Activated CD4-positive, alpha-beta memory T cell treated with anti-CD3 and anti-CD28 coated beads for 36 hours (primary cell): ENCODE measurements around the gene CYB5A. TPM values are rescaled to one million over a fixed set of nuclear protein-coding genes. Genes with fewer than 3 reads are reported as not detected.
"Not testable (repeated sequence)": the region's sequence is repeated elsewhere in the genome, so short reads cannot be mapped to it uniquely, and the experiment has no call there.

Experiments
- CTCF ChIA-PET: fragments of 350-600 bp; sonication (Branson Sonifier 250); formaldehyde crosslinking; loops from one replicate; lab custom pipeline; 2021; ENCODE audit warnings: antibody characterized with exemption, inconsistent platforms; lab: Charles Lee
- POLR2A ChIA-PET: fragments of 350-600 bp; sonication (Branson Sonifier 250); formaldehyde crosslinking; loops from one replicate; lab custom pipeline; 2021; ENCODE audit warnings: antibody characterized with exemption; lab: Charles Lee
- DNase-seq: peaks from one replicate; pipeline ENCODE4 v3.0.0-alpha.2; 2020
- H3K27ac Mint-ChIP-seq: one replicate; pipeline ENCODE4 v1.8.0; 2021; ENCODE audit warnings: mixed read lengths
- H3K27me3 Mint-ChIP-seq: one replicate; pipeline ENCODE4 v1.8.0; 2021; ENCODE audit warnings: mixed read lengths
- H3K36me3 Mint-ChIP-seq: one replicate; pipeline ENCODE4 v1.8.0; 2021; ENCODE audit warnings: mixed read lengths
- H3K4me1 Mint-ChIP-seq: one replicate; pipeline ENCODE4 v1.8.0; 2021; ENCODE audit warnings: low read depth, mixed read lengths
- H3K4me3 Mint-ChIP-seq: one replicate; pipeline ENCODE4 v1.8.0; 2021; ENCODE audit warnings: mild to moderate bottlenecking, mixed read lengths
- H3K9me3 Mint-ChIP-seq: one replicate; pipeline ENCODE4 v1.8.0; 2021; ENCODE audit warnings: mixed read lengths
- intact Hi-C: fragments of 100-400 bp; cut with micrococcal nuclease; formaldehyde crosslinking; loops from one replicate; pipeline ENCODE4 v1.15.1; 2023
- total RNA-seq, 2 experiments: library from RNA; stranded (reverse); gene quantifications; one replicate each; pipeline ENCODE4 v1.2.3, GENCODE V29; 2021

CYB5A gene
- total RNA-seq, 2 experiments from 2014 or later = 64.4 to 65.2 TPM

DNA sequence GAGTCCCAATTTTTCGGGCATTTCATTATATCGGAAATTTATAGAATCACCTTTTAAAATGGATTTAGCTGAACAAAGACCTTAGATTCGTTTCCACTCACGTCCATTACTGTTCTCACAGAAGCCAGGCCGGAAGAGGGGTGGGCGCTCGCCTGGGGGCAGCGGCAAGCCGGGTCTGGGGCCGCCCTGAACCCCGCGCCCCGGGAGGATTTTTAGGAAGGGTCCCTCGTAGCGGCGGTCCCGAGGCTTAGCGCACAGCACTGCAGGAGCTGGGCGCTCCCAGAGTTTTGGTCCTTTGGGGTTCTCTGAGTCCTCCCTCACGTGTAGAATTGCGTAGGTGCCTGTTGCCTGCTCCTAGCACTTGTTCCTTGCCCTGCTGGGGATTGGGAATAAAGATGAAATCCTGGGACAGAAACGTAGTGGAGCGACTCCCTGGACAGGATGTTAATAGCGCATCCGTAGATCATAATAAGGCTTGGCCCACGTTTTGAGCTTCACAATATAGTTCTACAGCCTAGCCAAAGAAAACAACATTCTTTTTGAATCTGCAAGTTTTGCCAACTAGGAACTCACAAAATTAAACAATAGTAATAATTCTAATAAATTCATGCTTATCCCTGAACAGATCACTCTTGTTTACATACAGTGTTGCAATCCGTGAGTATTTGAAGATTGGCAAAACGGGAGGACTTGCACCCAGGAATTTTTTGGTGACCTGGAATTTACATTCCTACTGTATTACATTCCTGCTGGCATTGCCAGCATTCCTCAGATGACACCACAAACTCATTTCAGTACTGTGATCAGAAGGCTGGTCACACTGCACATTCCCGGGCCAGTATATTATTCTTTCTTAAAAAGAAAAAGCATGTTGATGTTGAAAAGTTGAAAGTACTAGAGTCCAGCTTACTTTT, 24.8 kb upstream of the CYB5A start:
- CTCF ChIA-PET = no interaction called here
- Mint-ChIP-seq H3K36me3 (no peaks in the 10 kb centered on the region), H3K27me3 (peaks cover 1% of the 10 kb centered on the region), H3K9me3 (no peaks in the 10 kb centered on the region), H3K4me1 (no peaks in the 10 kb centered on the region), H3K4me3 (no peak overlapping the region), H3K27ac (no peak overlapping the region)
- intact Hi-C loops = no loop called here
- DNase-seq = no peak
- POLR2A ChIA-PET = no interaction called here

DNA sequence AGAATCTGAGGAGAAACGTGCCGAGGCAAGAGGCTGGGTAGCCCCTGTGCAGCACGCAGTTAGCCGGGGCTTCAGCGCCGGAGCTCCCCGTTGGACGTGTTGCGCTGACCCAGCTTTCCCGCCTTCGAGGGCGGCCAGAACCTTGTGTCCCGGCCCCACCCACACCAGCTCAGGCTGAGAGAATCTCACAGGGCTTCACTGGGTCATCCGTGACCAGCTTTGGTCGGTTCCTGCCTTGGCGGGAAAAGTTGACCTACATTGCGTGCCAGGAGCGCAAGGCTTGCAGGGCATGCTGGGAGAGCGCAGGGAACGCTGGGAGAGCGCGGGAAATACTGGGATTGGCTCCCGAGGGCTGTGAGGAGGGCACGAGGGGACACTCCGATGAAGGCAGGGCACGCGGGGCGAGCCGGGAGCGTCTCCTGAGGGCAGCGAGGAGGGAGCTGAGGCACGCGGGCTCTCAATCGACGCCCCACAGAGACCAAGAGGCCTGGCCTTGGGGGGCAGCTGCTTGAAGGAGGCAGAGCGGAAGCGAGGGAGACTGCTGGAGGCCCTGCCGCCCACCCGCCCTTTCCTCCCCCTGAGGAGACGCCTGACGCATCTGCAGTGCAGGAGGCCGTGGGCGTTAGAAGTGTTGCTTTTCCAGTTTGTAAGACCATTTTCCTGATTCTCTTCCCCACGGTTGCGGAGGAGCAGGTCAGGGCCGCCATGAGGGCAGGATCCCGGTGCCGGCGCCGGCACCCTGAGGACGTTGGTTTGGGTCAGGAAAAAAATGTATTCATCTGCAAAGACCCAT, 23.9 kb upstream of the CYB5A start, which contains the start of gene C18orf63:
TSS of gene C18orf63 (plus strand) at position 376 of the 793 bp plus-strand sequence. CDS start 2,027 bp downstream, outside the sequence.
- H3K9me3 Mint-ChIP-seq = no peaks in the 10 kb centered on the region
- H3K27ac Mint-ChIP-seq = no peak within 1 kb of the TSS
- ChIA-PET CTCF (no interaction called here), POLR2A (no interaction called here)
- intact Hi-C loops = no loop called here
- no peak within 1 kb of the TSS for H3K4me3 Mint-ChIP-seq
- DNase-seq = no peak
- H3K36me3 Mint-ChIP-seq = no peaks in the 10 kb centered on the region
- peaks cover 5% of the 10 kb centered on the region for H3K27me3 Mint-ChIP-seq
- H3K4me1 Mint-ChIP-seq = no peaks in the 10 kb centered on the region

DNA sequence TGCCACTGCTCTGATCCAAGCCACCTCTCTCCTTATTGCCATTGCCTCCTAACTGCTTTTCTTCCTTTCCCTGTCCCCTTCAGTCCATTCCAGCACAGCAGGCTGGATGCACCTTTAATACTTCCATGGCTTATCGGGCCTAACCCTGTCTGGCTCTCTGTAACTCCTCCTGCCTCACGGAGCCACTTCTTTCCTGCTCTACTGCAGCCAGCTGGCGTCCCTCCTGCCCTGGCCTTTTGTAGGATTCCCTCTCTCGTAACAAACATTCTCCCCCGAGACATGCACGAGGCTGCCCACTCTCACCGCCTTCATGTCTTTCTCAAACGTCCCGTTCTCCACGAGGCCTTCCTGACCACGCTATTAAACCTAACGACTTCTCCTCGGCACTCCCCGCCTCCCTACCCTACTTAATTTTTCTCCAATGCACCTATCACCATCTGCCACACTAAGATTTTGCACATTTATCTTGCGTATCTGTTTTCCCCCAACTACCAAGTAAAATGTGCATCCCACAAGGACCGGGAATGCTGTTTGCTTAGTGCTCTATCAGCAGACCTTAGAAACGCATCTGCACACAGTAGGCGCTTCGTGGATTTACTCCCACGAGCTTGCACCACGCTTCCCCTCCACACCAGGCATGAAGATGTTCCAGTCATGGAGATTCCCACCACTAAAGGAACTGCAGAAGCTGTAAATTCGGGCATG, 23.1 kb upstream of the CYB5A start:
- ChIA-PET POLR2A (no interaction called here), CTCF (no interaction called here)
- Mint-ChIP-seq H3K4me3 (no peak overlapping the region), H3K27ac (no peak overlapping the region), H3K9me3 (no peaks in the 10 kb centered on the region), H3K27me3 (peaks cover 12% of the 10 kb centered on the region), H3K4me1 (no peaks in the 10 kb centered on the region), H3K36me3 (no peaks in the 10 kb centered on the region)
- DNase-seq = no peak
- intact Hi-C loops = no loop called here

DNA sequence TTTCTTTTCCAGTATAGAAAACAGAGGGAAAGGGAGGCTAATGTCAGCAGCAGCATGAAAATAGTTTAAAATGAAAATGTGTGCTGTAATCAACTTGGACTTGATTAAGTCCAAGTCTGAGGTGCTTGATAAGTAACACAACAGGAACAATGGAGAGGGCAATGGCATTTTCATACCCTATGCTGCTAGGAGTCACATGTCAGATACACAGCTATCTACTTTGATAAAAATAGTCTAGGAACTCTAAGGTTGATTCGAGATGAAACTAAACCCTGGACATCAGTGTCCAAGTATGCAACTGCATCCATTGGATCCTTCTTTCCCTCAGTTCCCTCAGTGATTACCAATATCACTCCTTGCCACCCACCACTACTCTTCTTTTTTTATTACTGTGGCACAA, 19.2 kb upstream of the CYB5A start:
- DNase-seq = no peak
- Mint-ChIP-seq H3K4me1 (no peaks in the 10 kb centered on the region), H3K36me3 (no peaks in the 10 kb centered on the region), H3K27ac (no peak overlapping the region), H3K27me3 (peaks cover 30% of the 10 kb centered on the region), H3K4me3 (no peak overlapping the region), H3K9me3 (no peaks in the 10 kb centered on the region)
- ChIA-PET CTCF (interaction anchor here (1.0 to 1.6 kb wide), 3 partner anchors 31 to 183 kb away, joined by 3 to 4 read pairs (median 4); no protein-coding TSS in a partner anchor), POLR2A (no interaction called here)
- intact Hi-C loops = loop anchor here (2.0 kb wide), 1 partner anchor 32 kb away; no protein-coding TSS in a partner anchor

DNA sequence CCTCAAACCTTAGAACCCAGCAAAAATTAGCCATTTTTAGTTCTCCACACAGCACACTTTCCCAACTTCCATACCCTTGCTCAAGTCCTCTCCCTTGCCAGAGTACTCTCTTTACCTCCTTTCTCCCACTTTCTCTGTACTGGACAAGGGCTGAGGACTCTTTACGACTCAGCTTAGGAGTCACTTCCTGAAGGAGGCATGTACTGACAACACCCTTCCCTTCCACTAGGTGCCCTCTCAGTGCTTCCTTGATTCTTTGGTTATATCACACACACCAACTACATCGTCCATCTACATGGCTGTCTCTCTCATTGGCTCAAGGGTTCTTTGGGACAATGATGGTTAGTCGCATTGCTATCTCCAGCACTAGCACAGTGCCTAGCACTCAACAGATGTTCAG, 18.6 kb upstream of the CYB5A start:
- Mint-ChIP-seq H3K27ac (no peak overlapping the region), H3K9me3 (no peaks in the 10 kb centered on the region), H3K4me3 (no peak overlapping the region), H3K36me3 (no peaks in the 10 kb centered on the region), H3K27me3 (peaks cover 30% of the 10 kb centered on the region), H3K4me1 (no peaks in the 10 kb centered on the region)
- DNase-seq = no peak
- ChIA-PET CTCF (interaction anchor here (0.5 to 1.6 kb wide), 5 partner anchors 32 to 186 kb away, joined by 3 to 4 read pairs (median 3); partner anchors contain the start of gene CNDP2), POLR2A (no interaction called here)
- intact Hi-C loops = loop anchor here (2.0 kb wide), 1 partner anchor 32 kb away; no protein-coding TSS in a partner anchor

DNA sequence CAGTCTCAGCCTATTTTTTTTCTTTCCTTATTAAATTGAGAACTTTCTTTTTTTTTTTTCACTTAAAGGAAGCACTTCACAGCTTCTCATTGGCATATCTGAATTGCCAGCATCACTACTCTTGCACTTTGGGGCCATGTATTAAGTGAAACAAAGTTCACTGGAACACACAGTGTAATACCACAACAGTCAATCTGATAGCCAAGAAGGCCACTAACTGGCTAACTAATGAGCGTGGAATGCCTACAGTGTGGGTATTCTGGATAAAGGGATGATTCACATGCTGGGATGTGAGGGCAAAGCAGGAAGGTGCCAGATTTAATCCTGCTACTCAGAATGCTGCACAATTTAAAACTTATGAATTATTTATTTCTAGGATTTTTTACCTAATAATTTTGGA, 12.2 kb upstream of the CYB5A start:
- no peak for DNase-seq
- H3K9me3 Mint-ChIP-seq = no peaks in the 10 kb centered on the region
- H3K36me3 Mint-ChIP-seq = no peaks in the 10 kb centered on the region
- peaks cover 15% of the 10 kb centered on the region for H3K27me3 Mint-ChIP-seq
- no peak overlapping the region for H3K27ac Mint-ChIP-seq
- no peaks in the 10 kb centered on the region for H3K4me1 Mint-ChIP-seq
- ChIA-PET CTCF (no interaction called here), POLR2A (no interaction called here)
- H3K4me3 Mint-ChIP-seq = no peak overlapping the region
- intact Hi-C loops = no loop called here

DNA sequence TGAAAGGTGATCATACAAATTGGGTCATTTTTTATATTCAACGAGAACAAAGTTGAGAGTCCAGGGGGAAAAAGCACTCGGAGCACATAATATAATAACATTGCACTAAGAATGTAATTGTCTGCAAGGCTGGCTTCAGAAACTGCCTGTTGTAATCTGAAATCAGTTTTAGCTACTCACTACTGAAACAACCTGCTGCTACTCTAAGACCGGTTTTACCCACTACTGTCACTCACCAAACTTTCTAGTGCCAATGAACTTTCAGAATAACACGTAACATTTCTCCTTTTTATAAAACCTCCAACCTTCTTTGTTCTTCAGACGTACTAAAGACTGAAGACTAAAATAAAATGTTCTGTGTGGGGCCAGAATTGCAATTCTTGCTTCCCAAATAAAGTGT, 11.5 kb upstream of the CYB5A start:
- peaks cover 11% of the 10 kb centered on the region for H3K27me3 Mint-ChIP-seq
- no peaks in the 10 kb centered on the region for H3K36me3 Mint-ChIP-seq
- no peak for DNase-seq
- no peaks in the 10 kb centered on the region for H3K4me1 Mint-ChIP-seq
- intact Hi-C loops = no loop called here
- ChIA-PET POLR2A (no interaction called here), CTCF (no interaction called here)
- no peak overlapping the region for H3K4me3 Mint-ChIP-seq
- no peaks in the 10 kb centered on the region for H3K9me3 Mint-ChIP-seq
- no peak overlapping the region for H3K27ac Mint-ChIP-seq

DNA sequence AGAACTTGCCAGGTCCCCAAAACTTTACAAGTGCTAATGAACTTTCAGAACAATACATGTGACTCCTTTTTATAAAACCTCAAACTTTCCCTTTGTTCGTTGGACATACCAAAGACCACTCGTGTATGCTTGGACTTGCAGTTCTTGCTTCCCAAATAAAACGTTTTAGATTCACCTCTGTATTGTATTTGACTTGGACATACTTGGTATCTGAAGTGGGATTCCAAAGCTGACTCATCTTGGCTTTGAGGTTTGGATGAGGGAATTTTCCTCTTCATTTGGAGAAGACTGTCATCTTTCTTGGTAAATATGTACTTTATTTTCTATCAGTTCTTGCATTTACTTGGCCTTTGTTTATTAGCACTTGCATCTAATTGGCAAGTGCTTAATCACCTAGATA, 8.0 kb upstream of the CYB5A start:
- Mint-ChIP-seq H3K4me3 (no peak overlapping the region), H3K4me1 (no peaks in the 10 kb centered on the region), H3K27ac (no peak overlapping the region), H3K36me3 (no peaks in the 10 kb centered on the region), H3K9me3 (no peaks in the 10 kb centered on the region), H3K27me3 (no peaks in the 10 kb centered on the region)
- no peak for DNase-seq
- intact Hi-C loops = no loop called here
- ChIA-PET POLR2A (no interaction called here), CTCF (no interaction called here)

DNA sequence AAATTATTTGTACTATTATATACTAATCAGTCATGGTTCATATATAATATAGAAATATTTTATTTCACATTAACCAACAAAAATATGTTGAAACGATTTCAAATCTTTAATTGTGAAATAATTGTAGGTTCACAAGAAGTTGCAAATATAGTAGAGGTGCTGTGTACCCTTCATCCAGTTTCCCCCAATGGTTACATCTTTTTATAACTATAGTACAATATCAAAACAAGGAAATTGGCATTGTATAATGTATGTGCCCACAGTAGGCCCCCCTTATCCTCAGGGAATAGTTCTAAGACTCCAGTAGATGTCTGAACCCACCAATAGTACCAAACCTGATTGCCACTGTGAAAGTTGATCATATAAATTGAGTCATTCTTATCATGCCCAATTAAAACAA, 7.4 kb upstream of the CYB5A start:
- Mint-ChIP-seq H3K4me3 (no peak overlapping the region), H3K27ac (no peak overlapping the region), H3K9me3 (no peaks in the 10 kb centered on the region), H3K27me3 (no peaks in the 10 kb centered on the region), H3K36me3 (no peaks in the 10 kb centered on the region), H3K4me1 (no peaks in the 10 kb centered on the region)
- intact Hi-C loops = no loop called here
- CTCF ChIA-PET = no interaction called here
- no peak for DNase-seq
- POLR2A ChIA-PET = no interaction called here

DNA sequence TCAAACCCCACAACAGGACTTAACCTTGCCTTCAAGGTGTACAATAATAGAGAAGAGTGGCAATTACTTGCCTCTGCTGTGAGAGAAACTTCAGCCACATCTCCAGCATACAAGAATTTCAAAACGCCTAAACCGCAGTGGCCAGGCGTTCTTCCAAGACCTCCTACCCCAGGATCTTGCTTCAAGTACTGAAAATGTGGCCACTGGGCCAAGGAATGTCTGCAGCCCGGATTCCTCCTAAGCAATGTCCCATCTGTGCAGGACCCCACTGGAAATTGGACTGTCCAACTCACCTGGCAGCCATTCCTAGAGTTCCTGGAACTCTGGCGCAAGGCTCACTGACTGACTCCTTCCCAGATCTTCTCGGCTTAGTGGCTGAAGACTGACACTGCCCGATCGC, 2.8 kb upstream of the CYB5A start:
- H3K9me3 Mint-ChIP-seq = no peaks in the 10 kb centered on the region
- ChIA-PET POLR2A (no interaction called here), CTCF (no interaction called here)
- H3K27me3 Mint-ChIP-seq = no peaks in the 10 kb centered on the region
- no peak for DNase-seq
- H3K4me3 Mint-ChIP-seq = no peak overlapping the region
- H3K36me3 Mint-ChIP-seq = peaks cover 3% of the 10 kb centered on the region
- intact Hi-C loops = loop anchor here (5.0 kb wide), 1 partner anchor 78 kb away; no protein-coding TSS in a partner anchor
- H3K4me1 Mint-ChIP-seq = peaks cover 11% of the 10 kb centered on the region
- H3K27ac Mint-ChIP-seq = no peak overlapping the region

DNA sequence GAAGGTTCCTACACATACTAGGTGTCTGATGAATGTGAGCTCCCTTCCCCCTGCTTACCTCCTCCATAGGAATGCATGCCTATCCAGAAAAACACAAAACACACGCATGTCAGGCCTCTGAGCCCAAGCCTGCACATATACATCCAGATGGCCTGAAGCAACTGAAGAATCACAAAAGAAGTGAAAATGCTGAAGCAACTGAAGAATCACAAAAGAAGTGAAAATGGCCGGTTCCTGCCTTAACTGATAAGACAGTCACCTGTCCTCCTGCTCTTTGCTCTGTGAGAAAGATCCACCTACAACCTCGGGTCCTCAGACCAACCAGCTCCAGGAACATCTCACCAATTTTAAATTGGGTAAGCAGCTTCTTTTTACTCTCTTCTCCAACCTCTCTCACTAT, 1.2 kb upstream of the CYB5A start:
- DNase-seq, CTCF ChIA-PET, H3K9me3 Mint-ChIP-seq, H3K27me3 Mint-ChIP-seq, POLR2A ChIA-PET, H3K36me3 Mint-ChIP-seq, H3K27ac Mint-ChIP-seq: not testable (repeated sequence)
- peaks cover 11% of the 10 kb centered on the region for H3K4me1 Mint-ChIP-seq
- intact Hi-C loops = loop anchor here (1.0 to 5.0 kb wide), 5 partner anchors 79 to 304 kb away; partner anchors contain the start of genes TIMM21 and ZNF407
- peak overlapping the region; percentile 88 for H3K4me3 Mint-ChIP-seq

DNA sequence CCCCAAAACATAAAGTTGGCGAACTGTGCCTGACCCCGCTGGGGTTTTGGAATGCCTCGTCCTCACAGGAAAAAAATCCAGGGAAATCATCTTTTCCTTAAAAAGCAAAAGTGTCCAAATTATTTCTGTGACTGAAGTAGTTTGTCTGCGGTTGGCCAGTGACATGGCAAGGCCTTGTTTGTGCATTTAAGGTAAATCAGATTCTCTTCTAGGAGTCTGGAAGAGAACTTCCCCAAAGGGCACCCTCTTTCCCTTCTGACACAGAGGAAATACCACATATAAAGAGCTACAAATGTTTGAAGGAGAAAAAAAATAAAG, 737 bp upstream of the CYB5A start:
- peaks cover 3% of the 10 kb centered on the region for H3K36me3 Mint-ChIP-seq
- H3K9me3 Mint-ChIP-seq = no peaks in the 10 kb centered on the region
- POLR2A ChIA-PET = no interaction called here

More for the DNA sequence above, 737 bp upstream of the CYB5A start:
- intact Hi-C loops = loop anchor here (1.0 to 5.0 kb wide), 5 partner anchors 80 to 305 kb away; partner anchors contain the start of genes TIMM21 and ZNF407
- no peak for DNase-seq
- CTCF ChIA-PET = no interaction called here
- H3K4me1 Mint-ChIP-seq = peaks cover 12% of the 10 kb centered on the region
- no peak overlapping the region for H3K27ac Mint-ChIP-seq
- H3K4me3 Mint-ChIP-seq = peak overlapping the region; percentile 88
- no peaks in the 10 kb centered on the region for H3K27me3 Mint-ChIP-seq
